HG02623 (cell line): ENCODE measurements around the gene SLC51B.
"Not testable (repeated sequence)": the region's sequence is repeated elsewhere in the genome, so short reads cannot be mapped to it uniquely, and the experiment has no call there.

Experiments
- ATAC-seq: cut with Tn5 transposase; IDR thresholded peaks from one replicate; pipeline ENCODE4 v1.9.1; 2021; ENCODE audit warnings: moderate library complexity; ENCODE audit not compliant: unreplicated experiment

Gene SLC51B

GRCh38 chr15:65097651-65098263 lies 52.6 kb downstream of the SLC51B start:
- ATAC-seq = no peak

- ATAC-seq = no peak
Observed at GRCh38 chr15:65099336-65099735, 54.1 kb downstream of the SLC51B start.

GRCh38 chr15:65099801-65100200 lies 54.6 kb downstream of the SLC51B start:
- not testable (repeated sequence) for ATAC-seq

- no peak for ATAC-seq
Observed at GRCh38 chr15:65100442-65100841, 55.3 kb downstream of the SLC51B start.

GRCh38 chr15:65101411-65101890 lies 56.3 kb downstream of the SLC51B start:
- no peak for ATAC-seq

- no peak for ATAC-seq
Observed at GRCh38 chr15:65101891-65102708, 56.9 kb downstream of the SLC51B start.

GRCh38 chr15:65102912-65103311 lies 57.7 kb downstream of the SLC51B start:
- no peak for ATAC-seq
